Urinary bladder (tissue), 4 donors: ENCODE results near the gene PSG1. TPM values are rescaled to one million over a fixed set of nuclear protein-coding genes. Genes with fewer than 3 reads are reported as not detected.
"Not testable (repeated sequence)": the region's sequence is repeated elsewhere in the genome, so short reads cannot be mapped to it uniquely, and the experiment has no call there.

Experiments
- DNase-seq: peaks from one replicate; pipeline ENCODE4 v3.0.0-alpha.2; 2015; ENCODE audit errors: extremely low spot score
- H3K27ac ChIP-seq: one replicate; pipeline ENCODE4 v1.5.1; 2013; ENCODE audit warnings: low read depth, mild to moderate bottlenecking, moderate library complexity
- H3K36me3 ChIP-seq: one replicate; pipeline ENCODE4 v1.6.1; 2013; ENCODE audit warnings: mild to moderate bottlenecking, moderate library complexity; ENCODE audit not compliant: insufficient read depth
- H3K4me1 ChIP-seq: one replicate; pipeline ENCODE4 v1.6.1; 2013; ENCODE audit warnings: mild to moderate bottlenecking, moderate library complexity; ENCODE audit not compliant: insufficient read depth
- H3K4me3 ChIP-seq: one replicate; pipeline ENCODE4 v1.5.1; 2013; ENCODE audit warnings: low read depth, low read length
- WGBS: extraction: QIAGEN DNeasy Blood & Tissue Kit; methylation state at CpG from one replicate; pipeline ENCODE4 v1.1.7; 2013; 5-methylcytosine and 5-hydroxymethylcytosine counted together
- polyA plus RNA-seq: library from polyadenylated mRNA; stranded (reverse); fragments of 200-250 nt; gene quantifications from one replicate; pipeline ENCODE4 v1.2.3, GENCODE V29; 2013
- total RNA-seq: library from RNA; depleted of rRNA; stranded (reverse); fragments of >200 nt; gene quantifications from one replicate; pipeline ENCODE4 v1.2.3, GENCODE V29; 2014
- donor health status: healthy with polysubstance abuse.
- donor health status: healthy.

Gene PSG1
- total and polyA plus RNA-seq, 2 donors = not detected

DNA sequence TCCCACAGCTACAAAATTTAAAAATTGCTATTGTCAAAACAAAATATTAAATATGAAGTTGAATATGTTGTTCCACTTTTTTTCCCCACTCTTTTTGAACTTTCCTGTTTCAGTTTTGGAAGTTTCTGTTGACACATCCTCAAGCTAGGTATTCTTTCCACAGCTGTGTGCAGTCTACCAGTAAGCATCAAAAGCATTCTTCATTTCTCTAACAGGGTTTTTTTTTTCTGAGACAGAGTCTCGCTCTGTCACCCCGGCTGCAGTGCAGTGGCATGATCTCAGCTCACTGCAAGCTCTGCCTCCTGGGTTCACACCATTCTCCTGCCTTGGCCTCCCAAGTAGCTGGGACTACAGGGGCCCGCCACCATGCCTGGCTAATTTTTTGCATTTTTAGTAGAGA is 5.4 kb downstream of the PSG1 start:
- not testable (repeated sequence) for H3K27ac ChIP-seq, H3K4me3 ChIP-seq, H3K4me1 ChIP-seq, DNase-seq, H3K36me3 ChIP-seq
- WGBS = 76% methylated on average over 3 of the region's 3 CpGs

DNA sequence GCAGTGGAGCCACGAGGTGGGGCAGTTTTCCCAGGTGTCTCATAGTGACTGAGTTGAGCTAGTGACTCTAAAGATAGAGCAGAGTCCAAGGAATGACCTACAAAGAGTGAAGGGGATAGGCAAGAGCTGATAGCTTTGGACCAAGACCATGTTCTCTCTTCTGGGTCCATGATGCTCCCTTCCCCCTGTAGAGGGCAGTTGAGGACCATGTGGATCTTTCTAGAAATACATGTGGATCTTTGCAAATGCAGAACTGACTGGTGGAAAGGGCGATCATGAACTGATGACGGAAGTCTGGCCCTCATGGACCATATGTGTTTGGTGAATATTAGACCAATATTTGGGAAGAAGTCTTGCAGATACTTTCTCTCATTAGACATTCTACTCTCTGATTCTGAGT is 6.9 kb downstream of the PSG1 start:
- no peaks in the 10 kb centered on the region for H3K36me3 ChIP-seq
- DNase-seq = no peak
- H3K4me3 ChIP-seq = no peak overlapping the region
- H3K27ac ChIP-seq = no peak overlapping the region
- 61% methylated on average over 3 of the region's 3 CpGs for WGBS
- no peaks in the 10 kb centered on the region for H3K4me1 ChIP-seq

DNA sequence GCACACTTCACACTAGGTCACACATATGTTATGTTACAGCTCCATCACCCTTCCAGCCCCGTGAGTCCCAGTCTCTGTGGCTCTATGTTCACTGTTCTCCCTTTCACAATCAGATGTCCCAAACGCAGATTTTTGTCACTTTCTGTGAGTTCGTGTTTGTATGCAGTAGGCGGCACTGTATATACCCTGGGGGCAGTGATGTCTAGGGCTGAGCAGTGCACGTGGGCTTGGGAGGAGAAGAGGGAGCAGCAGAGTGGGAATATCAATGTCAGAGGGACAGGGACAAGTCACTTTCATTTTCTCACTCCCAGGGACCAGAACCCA is 22.0 kb downstream of the PSG1 start:
- no peaks in the 10 kb centered on the region for H3K4me1 ChIP-seq
- H3K27ac ChIP-seq = no peak overlapping the region
- DNase-seq = no peak
- no peaks in the 10 kb centered on the region for H3K36me3 ChIP-seq
- WGBS = 73% methylated on average over 5 of the region's 5 CpGs
- no peak overlapping the region for H3K4me3 ChIP-seq

DNA sequence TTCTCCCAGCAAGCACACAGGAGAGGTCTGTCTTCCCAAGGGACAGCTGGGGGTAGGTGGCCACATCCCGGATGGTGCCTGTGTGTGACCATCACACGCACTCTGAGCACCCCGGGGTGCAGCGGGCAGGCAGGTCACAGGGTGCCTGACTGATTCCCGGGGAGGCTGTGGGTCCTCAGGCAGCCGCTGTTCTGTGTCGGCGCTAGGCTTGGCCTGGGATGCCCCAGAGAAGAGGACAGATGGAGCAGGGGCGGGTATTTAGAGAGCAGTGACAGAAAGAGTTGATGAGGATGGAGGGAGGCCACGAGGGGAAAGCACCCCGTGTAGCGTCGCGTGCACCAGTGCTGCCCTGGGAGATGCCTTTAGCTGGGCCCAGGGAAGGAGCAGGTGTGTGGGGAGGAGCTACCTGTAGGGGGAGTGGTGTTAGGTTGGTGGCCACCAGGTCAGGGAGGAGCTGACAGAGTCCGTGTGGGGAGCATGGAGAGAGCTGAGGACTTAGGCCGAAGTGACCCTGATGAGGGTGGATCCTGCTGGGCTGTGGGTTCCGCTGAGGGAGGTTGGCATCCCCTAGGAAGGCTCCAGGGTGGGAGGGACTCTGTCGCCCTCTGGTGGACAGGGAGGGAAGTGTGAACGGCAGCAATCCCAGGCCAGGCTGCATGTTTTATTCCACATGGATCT is 22.5 kb downstream of the PSG1 start:
- not testable (repeated sequence) for H3K4me1 ChIP-seq, H3K36me3 ChIP-seq, H3K27ac ChIP-seq, H3K4me3 ChIP-seq, DNase-seq
- WGBS = 80% methylated on average over 19 of the region's 19 CpGs

DNA sequence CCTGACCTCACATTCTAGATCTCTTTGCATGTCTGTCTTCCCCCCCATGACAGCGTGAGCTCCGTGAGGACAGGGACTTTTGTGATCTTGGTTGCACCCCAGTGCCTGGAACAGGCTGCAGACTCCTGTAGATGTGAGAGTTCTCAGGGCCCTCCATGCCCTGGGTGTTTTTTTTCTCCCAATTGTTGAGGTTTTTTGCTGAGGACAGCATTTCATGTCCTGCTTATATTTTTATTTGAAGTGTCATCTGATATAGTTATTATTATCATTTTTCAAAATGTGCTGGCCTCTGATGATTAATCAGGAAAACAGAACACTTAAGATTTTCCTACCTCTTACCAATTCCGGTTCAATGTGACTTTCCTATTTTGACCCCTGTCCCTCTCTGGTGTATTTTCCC is 24.8 kb downstream of the PSG1 start:
- 90% methylated on average over 1 of the region's 3 CpGs for WGBS
- not testable (repeated sequence) for H3K36me3 ChIP-seq, DNase-seq, H3K4me3 ChIP-seq, H3K27ac ChIP-seq, H3K4me1 ChIP-seq

DNA sequence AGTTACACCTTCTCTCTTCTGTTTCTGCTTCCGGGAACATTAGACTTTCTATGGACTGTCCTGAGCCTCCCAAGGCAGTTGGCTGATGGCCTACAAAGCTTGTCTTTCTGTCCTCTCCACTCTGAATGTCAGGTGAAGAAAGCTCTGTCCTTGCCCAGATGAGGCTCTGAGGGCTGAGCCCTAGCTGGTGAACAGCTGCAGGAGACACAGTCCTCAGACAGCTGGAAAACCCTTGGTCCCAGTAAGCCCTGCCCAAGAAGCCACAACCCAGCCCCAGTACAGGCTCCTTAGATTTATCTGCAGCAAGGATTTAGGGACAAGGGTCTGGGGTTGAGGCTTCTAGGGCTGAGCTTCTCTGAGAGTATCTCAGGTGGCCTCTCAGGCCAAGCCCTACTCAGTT is 26.3 kb downstream of the PSG1 start:
- H3K27ac ChIP-seq, DNase-seq: not testable (repeated sequence)

DNA sequence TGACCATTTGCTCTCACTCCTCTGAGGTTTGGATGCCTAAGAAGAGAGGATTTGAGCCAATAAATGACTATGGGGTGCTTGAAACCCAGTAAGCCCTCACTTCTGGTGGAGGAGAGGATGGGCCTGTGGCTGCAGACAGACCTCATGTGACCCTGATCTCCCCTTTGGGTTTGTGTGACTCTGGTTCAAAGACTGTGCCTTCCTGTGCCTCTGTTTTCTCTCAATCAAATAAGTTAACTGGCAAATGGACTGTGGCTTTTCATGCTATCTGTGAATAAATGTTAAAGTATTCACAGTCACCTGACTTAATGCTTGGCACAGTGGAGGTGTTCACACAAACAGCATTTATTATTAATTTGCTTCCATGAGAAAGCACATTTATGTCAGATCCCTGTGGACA is 26.7 kb downstream of the PSG1 start:
- H3K27ac ChIP-seq, H3K4me1 ChIP-seq, DNase-seq, H3K36me3 ChIP-seq, H3K4me3 ChIP-seq: not testable (repeated sequence)

More for the DNA sequence above, 26.3 kb downstream of the PSG1 start:
- not testable (repeated sequence) for H3K36me3 ChIP-seq, H3K4me3 ChIP-seq, H3K4me1 ChIP-seq
- 87% methylated on average over 1 of the region's 1 CpG for WGBS

DNA sequence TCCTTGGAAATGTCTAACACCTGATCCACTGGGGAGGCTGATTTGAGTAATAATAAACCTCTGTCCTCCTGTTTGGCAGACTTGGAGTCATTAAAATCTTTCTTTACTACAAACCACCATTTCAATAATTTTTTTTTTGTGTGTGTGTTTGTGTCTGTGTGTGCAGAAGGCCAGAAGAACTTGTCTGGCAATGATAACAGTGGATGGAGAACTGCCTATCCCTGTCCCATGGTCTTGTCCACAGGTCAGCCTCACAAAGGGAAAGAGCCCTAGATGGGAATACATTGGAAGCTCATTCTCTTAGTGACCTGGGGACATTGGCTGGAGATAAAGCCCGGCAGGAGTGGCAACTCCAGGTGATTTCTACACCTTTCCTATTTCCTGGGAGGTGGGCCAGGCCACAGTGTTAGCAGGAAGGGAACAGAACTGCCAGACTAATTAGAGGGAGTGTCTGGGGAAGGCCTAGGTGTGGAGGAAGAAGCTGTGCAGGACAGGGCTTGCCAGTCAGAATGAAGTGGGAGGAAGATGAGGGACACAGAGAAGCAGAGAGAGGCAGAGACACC is 27.7 kb downstream of the PSG1 start:
- not testable (repeated sequence) for H3K4me1 ChIP-seq, H3K36me3 ChIP-seq, H3K27ac ChIP-seq, H3K4me3 ChIP-seq, DNase-seq
- WGBS = 59% methylated on average over 1 of the region's 1 CpG

DNA sequence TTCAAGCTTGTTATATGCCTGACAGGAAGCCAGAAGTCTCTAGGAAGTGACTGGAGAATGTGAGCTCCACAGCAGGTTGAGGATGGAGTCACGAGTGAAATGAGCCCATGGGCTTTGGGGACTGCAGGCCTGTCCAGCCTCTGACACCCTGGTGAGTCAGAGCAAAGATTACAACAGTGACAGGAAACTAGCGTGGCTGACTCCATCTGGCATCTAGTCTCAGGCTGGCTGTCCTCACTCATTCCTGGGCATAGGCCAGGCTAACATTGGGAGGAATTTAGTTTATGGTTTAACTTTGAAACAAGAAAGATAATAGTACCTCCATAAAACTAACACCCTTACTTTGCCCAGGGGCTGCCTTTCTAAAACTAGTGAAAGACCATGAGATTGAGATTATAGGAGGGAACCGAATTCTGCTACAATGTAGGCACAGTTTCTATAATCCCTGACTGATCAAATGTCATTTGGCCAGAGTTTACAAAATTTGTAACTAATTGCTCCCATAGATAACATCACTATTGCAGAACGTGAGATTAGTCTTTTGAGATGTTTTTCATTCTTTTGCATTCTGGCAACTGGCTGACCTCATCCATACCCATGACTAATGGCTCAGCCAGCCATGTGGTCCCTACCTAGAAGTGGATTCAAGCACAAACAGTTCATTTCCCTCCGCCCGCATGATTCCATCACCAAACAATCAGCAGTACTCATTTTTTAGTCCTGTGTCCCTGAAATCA is 28.4 kb downstream of the PSG1 start:
- Histone ChIP-seq H3K27ac (no peak overlapping the region), H3K4me1 (no peaks in the 10 kb centered on the region), H3K36me3 (no peaks in the 10 kb centered on the region), H3K4me3 (no peak overlapping the region)
- WGBS = 44% methylated on average over 6 of the region's 6 CpGs
- no peak for DNase-seq

DNA sequence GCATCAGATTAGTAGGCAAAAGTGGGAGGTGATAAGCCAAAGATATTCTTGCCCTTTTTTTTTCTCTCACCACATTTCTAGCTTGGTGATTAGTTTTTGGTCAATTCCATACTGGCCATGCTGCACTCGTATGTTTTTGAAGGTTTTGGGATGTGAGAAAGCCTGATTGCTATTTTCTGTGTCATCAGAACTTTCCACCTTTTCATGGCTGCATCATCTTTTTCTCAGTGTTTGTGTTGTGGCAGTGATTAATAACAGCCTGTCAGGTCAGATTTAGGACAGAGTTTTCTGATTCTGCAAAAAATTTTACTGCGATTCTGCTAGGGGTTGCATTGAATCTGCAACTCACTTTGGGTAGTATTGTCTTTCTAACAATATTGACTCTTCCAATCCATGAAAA is 32.9 kb downstream of the PSG1 start:
- Histone ChIP-seq H3K36me3 (no peaks in the 10 kb centered on the region), H3K4me3 (no peak overlapping the region), H3K27ac (no peak overlapping the region), H3K4me1 (no peaks in the 10 kb centered on the region)
- WGBS = 61% methylated on average over 2 of the region's 2 CpGs
- no peak for DNase-seq

DNA sequence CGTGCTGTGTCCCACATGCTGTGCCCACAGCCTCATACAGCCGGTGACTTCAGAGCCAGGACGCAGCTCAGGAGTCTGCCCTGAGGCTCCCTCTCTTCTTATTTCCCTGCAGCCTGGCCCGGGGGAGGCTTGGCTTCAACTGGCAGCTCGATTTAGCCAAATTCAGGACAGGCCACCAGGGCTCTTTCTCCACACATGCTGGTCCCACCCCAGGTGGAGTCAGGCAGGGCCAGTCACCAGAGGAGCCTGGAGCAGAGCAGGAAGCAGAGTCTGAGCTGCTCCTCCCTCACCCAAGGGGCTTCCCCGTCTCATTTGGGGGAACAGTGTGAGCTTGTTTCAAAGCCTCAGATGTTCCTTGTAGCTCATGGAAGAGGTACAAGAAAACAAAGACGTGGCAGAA is 35.9 kb downstream of the PSG1 start:
- DNase-seq, H3K27ac ChIP-seq, H3K4me3 ChIP-seq, H3K36me3 ChIP-seq, H3K4me1 ChIP-seq: not testable (repeated sequence)
- WGBS = 57% methylated on average over 7 of the region's 7 CpGs

DNA sequence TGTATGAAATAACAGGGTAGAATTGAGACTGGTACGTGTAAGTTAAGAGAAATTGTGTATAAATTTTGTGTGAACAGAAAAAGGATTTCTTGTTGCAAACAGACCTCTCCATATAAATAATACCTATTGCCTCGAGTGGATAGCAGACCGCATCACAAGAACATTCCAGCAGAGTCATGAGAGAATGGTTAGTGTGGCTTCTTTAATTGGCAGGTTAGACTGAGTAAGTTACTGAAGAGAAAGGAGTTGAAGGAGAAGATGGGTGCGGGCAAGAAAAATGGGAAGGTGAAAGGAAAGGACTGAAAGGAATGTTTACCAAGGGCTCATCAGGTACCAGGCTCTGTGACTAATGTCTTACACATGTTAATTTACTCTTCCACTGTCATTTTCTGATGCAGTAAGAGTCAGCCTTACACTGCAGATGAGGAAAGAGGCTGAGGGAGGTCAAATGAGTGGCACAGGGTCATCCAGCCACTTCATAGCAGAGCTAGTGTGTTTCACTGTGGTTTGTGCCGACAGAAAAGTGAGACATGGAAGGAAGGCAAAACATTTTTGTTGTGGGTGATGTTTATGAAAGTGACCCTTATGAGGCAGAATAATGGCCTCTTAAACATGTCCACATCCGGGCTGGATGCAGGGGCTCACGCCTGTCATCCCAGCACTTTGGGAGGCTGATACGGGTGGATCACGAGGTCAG is 46.6 kb downstream of the PSG1 start:
- H3K4me3 ChIP-seq, H3K4me1 ChIP-seq, DNase-seq, H3K27ac ChIP-seq, H3K36me3 ChIP-seq: not testable (repeated sequence)
- WGBS = 75% methylated on average over 9 of the region's 9 CpGs

DNA sequence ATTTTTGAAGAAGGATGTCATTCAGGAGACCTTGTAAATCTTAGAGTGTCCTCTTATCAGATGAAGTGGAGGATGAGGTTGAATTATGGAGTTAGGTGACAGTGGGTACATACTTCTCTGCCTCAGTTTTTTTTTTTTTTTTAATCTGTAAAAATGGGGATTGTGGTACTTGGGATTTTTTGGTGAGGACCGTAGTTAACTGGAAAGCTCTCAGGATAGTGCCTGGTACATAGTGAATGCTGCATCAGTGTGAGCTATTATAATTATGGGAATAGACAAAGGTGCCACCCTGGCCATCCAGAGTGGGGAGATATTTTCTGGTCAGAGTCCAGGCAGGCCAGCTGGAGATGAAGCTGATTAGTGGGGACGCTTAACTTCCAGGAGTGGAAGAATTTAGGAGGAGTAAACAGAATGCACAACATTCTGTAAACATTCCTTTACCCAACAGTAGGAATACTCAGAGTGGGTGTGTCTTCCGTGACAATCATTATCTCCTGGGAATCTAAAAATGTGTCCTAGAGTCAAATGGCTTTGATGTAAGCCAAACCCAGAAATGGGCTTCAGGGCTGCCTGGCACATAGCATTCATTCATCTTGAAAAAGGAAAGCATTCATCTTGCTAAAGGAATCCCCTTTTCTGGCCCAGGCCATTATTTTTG is 47.4 kb downstream of the PSG1 start:
- not testable (repeated sequence) for H3K4me1 ChIP-seq, H3K4me3 ChIP-seq, H3K27ac ChIP-seq, DNase-seq, H3K36me3 ChIP-seq
- WGBS = 63% methylated on average over 3 of the region's 3 CpGs
